HEK293 (cell line): ENCODE data around the gene ZNF462.
A peak's percentile ranks its signal among the peaks of the same experiment; 100 is the strongest.

Experiments used
- CTCF ChIA-PET: fragments of 350-600 bp; formaldehyde crosslinking; extraction: SDS; loops from one replicate; lab custom pipeline; 2021; ENCODE audit warnings: antibody characterized with exemption; lab: Yijun Ruan, JAX
- POLR2A ChIA-PET: fragments of 300-600 bp; formaldehyde crosslinking; extraction: SDS; loops from one replicate; lab custom pipeline; 2020; ENCODE audit warnings: antibody characterized with exemption, inconsistent platforms; lab: Yijun Ruan, JAX
- H3K27ac ChIP-seq: fragments of 200-500 bp; sonication (Bioruptor generic); 2 replicates; pipeline ENCODE4 v1.5.1; 2014; ENCODE audit warnings: low read depth, low read length, control low read depth, inconsistent platforms; ENCODE audit errors: extremely low read depth
- H3K36me3 ChIP-seq, 2 experiments: fragments of 200-500 bp in 1 of 2; sonication (Bioruptor generic) in 1 of 2; 1 replicate in 1 of 2; 2 replicates in 1 of 2; pipeline ENCODE4 v1.5.1; 2014 to 2017; ENCODE audit warnings: inconsistent platforms in 2 of 2, low read length in 2 of 2; ENCODE audit not compliant: control insufficient read depth in 2 of 2, insufficient read depth in 1 of 2
- H3K4me1 ChIP-seq: fragments of 200-500 bp; sonication (Bioruptor generic); 2 replicates; pipeline ENCODE4 v1.5.1; 2014; ENCODE audit warnings: mild to moderate bottlenecking, low read length, inconsistent platforms; ENCODE audit not compliant: control insufficient read depth, insufficient read depth
- H3K4me3 ChIP-seq: 2 replicates; pipeline ENCODE4 v1.5.1; 2011; ENCODE audit warnings: low read depth, mild to moderate bottlenecking, control low read depth, low read length, moderate library complexity
- H3K9me3 ChIP-seq: fragments of 200-500 bp; sonication (Bioruptor generic); 2 replicates; pipeline ENCODE4 v1.5.1; 2014; ENCODE audit warnings: low read depth, low read length, inconsistent platforms; ENCODE audit not compliant: control insufficient read depth, insufficient read depth
- BCL11A ChIP-seq: fragments of 450-650 bp; formaldehyde crosslinking; IDR thresholded peaks from 2 replicates; pipeline ENCODE4 v1.5.1; 2016; ENCODE audit warnings: low read depth, missing biosample characterization, missing genetic modification characterization
- BCL11B ChIP-seq: fragments of 450-650 bp; formaldehyde crosslinking; IDR thresholded peaks from 2 replicates; pipeline ENCODE4 v1.5.1; 2016; ENCODE audit warnings: low read depth, missing biosample characterization, missing genetic modification characterization
- GFI1B ChIP-seq: fragments of 450-650 bp; formaldehyde crosslinking; IDR thresholded peaks from 2 replicates; pipeline ENCODE4 v1.5.1; 2016; ENCODE audit warnings: missing biosample characterization, missing genetic modification characterization
- GLI4 ChIP-seq: fragments of 450-650 bp; formaldehyde crosslinking; IDR thresholded peaks from 2 replicates; pipeline ENCODE4 v1.5.1; 2016; ENCODE audit warnings: missing biosample characterization, missing genetic modification characterization
- HIC1 ChIP-seq: fragments of 450-650 bp; formaldehyde crosslinking; IDR thresholded peaks from 2 replicates; pipeline ENCODE4 v1.5.1; 2016; ENCODE audit warnings: missing biosample characterization, missing genetic modification characterization
- PBX3 ChIP-seq: sonication (generic); formaldehyde crosslinking; IDR thresholded peaks from 2 replicates; pipeline ENCODE4 v1.8.1; 2022; ENCODE audit warnings: mild to moderate bottlenecking, moderate library complexity, missing genetic modification reagents
- PRDM2 ChIP-seq: fragments of 450-650 bp; formaldehyde crosslinking; IDR thresholded peaks from 2 replicates; pipeline ENCODE4 v1.5.1; 2016; ENCODE audit warnings: missing biosample characterization, missing genetic modification characterization, borderline replicate concordance
- ZBTB21 ChIP-seq: fragments of 450-650 bp; formaldehyde crosslinking; IDR thresholded peaks from 2 replicates; pipeline ENCODE4 v1.5.1; 2017; ENCODE audit warnings: missing biosample characterization, missing genetic modification characterization
- ZNF146 ChIP-seq: fragments of 450-650 bp; formaldehyde crosslinking; IDR thresholded peaks from 2 replicates; pipeline ENCODE4 v1.5.1; 2016; ENCODE audit warnings: missing biosample characterization, missing genetic modification characterization
- ZNF174 ChIP-seq: fragments of 450-650 bp; formaldehyde crosslinking; IDR thresholded peaks from 2 replicates; pipeline ENCODE4 v1.5.0; 2017; ENCODE audit warnings: missing biosample characterization, mild to moderate bottlenecking, missing genetic modification characterization
- ZNF266 ChIP-seq: fragments of 450-650 bp; formaldehyde crosslinking; IDR thresholded peaks from 2 replicates; pipeline ENCODE4 v1.5.1; 2016; ENCODE audit warnings: missing biosample characterization, missing genetic modification characterization, low read depth
- ZNF341 ChIP-seq: fragments of 450-650 bp; formaldehyde crosslinking; IDR thresholded peaks from 2 replicates; pipeline ENCODE4; 2016; ENCODE audit warnings: low read depth, missing biosample characterization, missing genetic modification characterization
- ZNF366 ChIP-seq: fragments of 450-650 bp; formaldehyde crosslinking; conservative IDR thresholded peaks from 2 replicates; pipeline ENCODE4 v1.5.1; 2016; ENCODE audit warnings: missing biosample characterization, missing genetic modification characterization
- ZNF423 ChIP-seq: fragments of 450-650 bp; formaldehyde crosslinking; IDR thresholded peaks from 2 replicates; pipeline ENCODE4 v1.5.1; 2016; ENCODE audit warnings: missing biosample characterization, missing genetic modification characterization
- ZNF530 ChIP-seq: fragments of 450-650 bp; formaldehyde crosslinking; IDR thresholded peaks from 2 replicates; pipeline ENCODE4 v1.5.1; 2016; ENCODE audit warnings: low read depth, missing biosample characterization, missing genetic modification characterization
- ZNF585B ChIP-seq: fragments of 450-650 bp; formaldehyde crosslinking; IDR thresholded peaks from 2 replicates; pipeline ENCODE4 v1.5.1; 2016; ENCODE audit warnings: missing biosample characterization, missing genetic modification characterization
- ZNF621 ChIP-seq: fragments of 450-650 bp; formaldehyde crosslinking; IDR thresholded peaks from 2 replicates; pipeline ENCODE4 v1.5.1; 2017; ENCODE audit warnings: missing biosample characterization, missing genetic modification characterization
- ZNF670 ChIP-seq: fragments of 450-650 bp; formaldehyde crosslinking; IDR thresholded peaks from 2 replicates; pipeline ENCODE4 v1.5.1; 2016; ENCODE audit warnings: missing biosample characterization, missing genetic modification characterization, low read depth
- ZNF701 ChIP-seq: fragments of 450-650 bp; formaldehyde crosslinking; IDR thresholded peaks from 2 replicates; pipeline ENCODE4 v1.5.1; 2016; ENCODE audit warnings: missing biosample characterization, missing genetic modification characterization
- ZNF747 ChIP-seq: fragments of 450-650 bp; formaldehyde crosslinking; IDR thresholded peaks from 2 replicates; pipeline ENCODE4 v1.5.1; 2016; ENCODE audit warnings: missing biosample characterization, missing genetic modification characterization
- ZNF776 ChIP-seq: fragments of 450-650 bp; formaldehyde crosslinking; IDR thresholded peaks from 2 replicates; pipeline ENCODE4 v1.5.0; 2017; ENCODE audit warnings: missing biosample characterization, missing genetic modification characterization, borderline replicate concordance
- ZNF837 ChIP-seq: fragments of 450-650 bp; formaldehyde crosslinking; IDR thresholded peaks from 2 replicates; pipeline ENCODE4 v1.5.1; 2016; ENCODE audit warnings: missing biosample characterization, missing genetic modification characterization
- ZSCAN16 ChIP-seq: fragments of 450-650 bp; formaldehyde crosslinking; IDR thresholded peaks from 2 replicates; pipeline ENCODE4 v1.5.1; 2016; ENCODE audit warnings: missing biosample characterization, missing genetic modification characterization

ZNF462 gene

GRCh38 chr9:107036367-107036766 lies 173.4 kb downstream of the ZNF462 start:
- POLR2A ChIA-PET = no interaction called here
- Histone ChIP-seq H3K4me1 (no peaks in the 10 kb centered on the region), H3K9me3 (no peaks in the 10 kb centered on the region), H3K4me3 (no peak overlapping the region), H3K27ac (no peak overlapping the region), H3K36me3 (no peaks in the 10 kb centered on the region)
- TF ChIP-seq GLI4 (tag by site-specific recombination) (no peak), ZNF366 (tag by site-specific recombination) (no peak), ZNF423 (tag by site-specific recombination) (no peak), ZNF747 (tag by site-specific recombination) (no peak), ZNF266 (no peak), ZNF174 (tag by site-specific recombination) (no peak), ZNF585B (tag by site-specific recombination) (no peak), BCL11B (tag by site-specific recombination) (no peak)
- CTCF ChIA-PET = no interaction called here

- TF ChIP-seq ZNF776 = no peak
- 0 out of 2 replicates have a peak, but pooled peaks have one; percentile 43 for TF ChIP-seq HIC1 (tag by site-specific recombination)
- TF ChIP-seq ZNF621 (tag by site-specific recombination) = no peak
- TF ChIP-seq GFI1B (tag by site-specific recombination) = no peak
- no peak overlapping the region for H3K27ac ChIP-seq
- H3K36me3 ChIP-seq = no peaks in the 10 kb centered on the region
- H3K9me3 ChIP-seq = no peaks in the 10 kb centered on the region
- CTCF ChIA-PET = interaction anchor here (0.6 to 1.4 kb wide), 3 partner anchors 47 to 915 kb away, joined by 3 to 6 read pairs (median 3); no protein-coding TSS in a partner anchor
- H3K4me3 ChIP-seq = no peak overlapping the region
- POLR2A ChIA-PET = no interaction called here
- no peaks in the 10 kb centered on the region for H3K4me1 ChIP-seq
These were observed 176.6 kb downstream of the ZNF462 start for GRCh38 chr9:107039542-107039941.

- Histone ChIP-seq H3K27ac (no peak overlapping the region), H3K4me3 (no peak overlapping the region), H3K4me1 (no peaks in the 10 kb centered on the region), H3K36me3 (no peaks in the 10 kb centered on the region), H3K9me3 (no peaks in the 10 kb centered on the region)
- CTCF ChIA-PET = no interaction called here
- TF ChIP-seq ZBTB21 (no peak), PBX3 (no peak), ZNF146 (tag by site-specific recombination) (no peak), PRDM2 (tag by site-specific recombination) (no peak), ZNF530 (tag by site-specific recombination) (no peak), ZNF670 (tag by site-specific recombination) (no peak), ZNF341 (tag by site-specific recombination) (no peak), ZNF701 (tag by site-specific recombination) (no peak), ZSCAN16 (no peak), BCL11A (tag by site-specific recombination) (no peak), ZNF366 (tag by site-specific recombination) (no peak), ZNF837 (tag by site-specific recombination) (no peak)
- POLR2A ChIA-PET = no interaction called here
These were observed 179.6 kb downstream of the ZNF462 start for GRCh38 chr9:107042606-107043005.
